KOPT-K1 (cell line): ENCODE measurements around the gene CTTN.
"Not testable (repeated sequence)": the region's sequence is repeated elsewhere in the genome, so short reads cannot be mapped to it uniquely, and the experiment has no call there.

ENCODE experiments used
- H3K27ac ChIP-seq: fragments of 200-600 bp; sonication (generic); 2 replicates; pipeline ENCODE4 v1.5.1; 2016; ENCODE audit warnings: antibody characterized with exemption, mild to moderate bottlenecking, low read depth, low read length; ENCODE audit not compliant: poor library complexity, severe bottlenecking
- H3K36me3 ChIP-seq: fragments of 200-600 bp; sonication (generic); 2 replicates; pipeline ENCODE4 v1.5.1; 2017; ENCODE audit warnings: antibody characterized with exemption, mild to moderate bottlenecking, low read length, moderate library complexity; ENCODE audit not compliant: insufficient read depth
- H3K9me3 ChIP-seq: fragments of 200-600 bp; sonication (generic); 2 replicates; pipeline ENCODE4 v1.5.1; 2017; ENCODE audit warnings: antibody characterized with exemption, low read length, mild to moderate bottlenecking; ENCODE audit not compliant: insufficient read depth, poor library complexity, severe bottlenecking

The CTTN gene

GRCh38 chr11:70434813-70435278 lies 36.5 kb downstream of the CTTN start:
- Histone ChIP-seq H3K36me3 (no peaks in the 10 kb centered on the region), H3K27ac (no peak overlapping the region)

GRCh38 chr11:70435361-70435760 lies 37.0 kb downstream of the CTTN start:
- Histone ChIP-seq H3K27ac (no peak overlapping the region), H3K9me3 (no peaks in the 10 kb centered on the region), H3K36me3 (no peaks in the 10 kb centered on the region)

More at GRCh38 chr11:70434813-70435278, 36.5 kb downstream of the CTTN start:
- no peaks in the 10 kb centered on the region for H3K9me3 ChIP-seq

GRCh38 chr11:70435765-70436500 lies 37.6 kb downstream of the CTTN start:
- Histone ChIP-seq H3K36me3 (no peaks in the 10 kb centered on the region), H3K9me3 (no peaks in the 10 kb centered on the region), H3K27ac (no peak overlapping the region)

GRCh38 chr11:70436501-70436860 lies 38.2 kb downstream of the CTTN start:
- Histone ChIP-seq H3K36me3 (no peaks in the 10 kb centered on the region), H3K9me3 (no peaks in the 10 kb centered on the region), H3K27ac (no peak overlapping the region)

GRCh38 chr11:70437111-70437784 lies 38.9 kb downstream of the CTTN start:
- Histone ChIP-seq H3K36me3 (no peaks in the 10 kb centered on the region), H3K9me3 (no peaks in the 10 kb centered on the region), H3K27ac (no peak overlapping the region)

- Histone ChIP-seq H3K27ac (no peak overlapping the region), H3K36me3 (no peaks in the 10 kb centered on the region), H3K9me3 (no peaks in the 10 kb centered on the region)
These were observed 41.9 kb downstream of the CTTN start for GRCh38 chr11:70440206-70440605.

- H3K9me3 ChIP-seq = peaks cover 9% of the 10 kb centered on the region
- H3K36me3 ChIP-seq = no peaks in the 10 kb centered on the region
- no peak overlapping the region for H3K27ac ChIP-seq
These were observed 45.4 kb downstream of the CTTN start for GRCh38 chr11:70443773-70444030.

GRCh38 chr11:70445091-70445490 lies 46.8 kb downstream of the CTTN start:
- no peak overlapping the region for H3K27ac ChIP-seq
- H3K9me3 ChIP-seq = peaks cover 23% of the 10 kb centered on the region
- H3K36me3 ChIP-seq = no peaks in the 10 kb centered on the region

GRCh38 chr11:70445605-70446004 lies 47.3 kb downstream of the CTTN start:
- Histone ChIP-seq H3K9me3 (peaks cover 28% of the 10 kb centered on the region), H3K27ac (no peak overlapping the region), H3K36me3 (no peaks in the 10 kb centered on the region)

GRCh38 chr11:70448983-70449567 lies 50.7 kb downstream of the CTTN start:
- Histone ChIP-seq H3K36me3 (no peaks in the 10 kb centered on the region), H3K9me3 (peaks cover 35% of the 10 kb centered on the region), H3K27ac (no peak overlapping the region)

GRCh38 chr11:70454197-70454767 lies 56.0 kb downstream of the CTTN start:
- H3K36me3 ChIP-seq = no peaks in the 10 kb centered on the region
- no peak overlapping the region for H3K27ac ChIP-seq
- peaks cover 20% of the 10 kb centered on the region for H3K9me3 ChIP-seq

GRCh38 chr11:70454811-70455210 lies 56.5 kb downstream of the CTTN start:
- H3K27ac ChIP-seq, H3K36me3 ChIP-seq: not testable (repeated sequence)
- H3K9me3 ChIP-seq = peaks cover 15% of the 10 kb centered on the region

- H3K27ac ChIP-seq = no peak overlapping the region
- peaks cover 10% of the 10 kb centered on the region for H3K9me3 ChIP-seq
- H3K36me3 ChIP-seq = no peaks in the 10 kb centered on the region
These were observed 57.0 kb downstream of the CTTN start for GRCh38 chr11:70455354-70455753.

GRCh38 chr11:70456921-70457532 lies 58.7 kb downstream of the CTTN start:
- no peaks in the 10 kb centered on the region for H3K36me3 ChIP-seq
- H3K9me3 ChIP-seq = no peaks in the 10 kb centered on the region
- no peak overlapping the region for H3K27ac ChIP-seq

- Histone ChIP-seq H3K27ac (no peak overlapping the region), H3K36me3 (no peaks in the 10 kb centered on the region), H3K9me3 (no peaks in the 10 kb centered on the region)
These were observed 60.4 kb downstream of the CTTN start for GRCh38 chr11:70458736-70459135.
